Measurements from ENCODE around the gene KLK11. TPM values are rescaled to one million over a fixed set of nuclear protein-coding genes. Genes with fewer than 3 reads are reported as not detected.

Gene KLK11
- total RNA-seq, 4 donors from 2014 or later = 21.6 to 116 (median 34.0) TPM; not detected in 1

- ATAC-seq (ENCODE audit: low FRiP score) = peak; percentile 10
- TF ChIP-seq CTCF (IDR thresholded peaks at IDR 0.05) = no peak
- no peak for DNase-seq (ENCODE audit: low spot score)
Measured at GRCh38 chr19:50982186-50982585, 44.2 kb downstream of the KLK11 start.

GRCh38 chr19:50981587-50982146 lies 44.7 kb downstream of the KLK11 start:
- no peak for TF ChIP-seq CTCF (IDR thresholded peaks at IDR 0.05)
- DNase-seq (ENCODE audit: low spot score) (no peak), ATAC-seq (ENCODE audit: low FRiP score) (peak; percentile 34)

GRCh38 chr19:50980208-50980607 lies 46.2 kb downstream of the KLK11 start:
- no peak for ATAC-seq (ENCODE audit: low FRiP score)
- no peak for DNase-seq (ENCODE audit: low spot score)
- TF ChIP-seq CTCF (IDR thresholded peaks at IDR 0.05) = no peak

DNA sequence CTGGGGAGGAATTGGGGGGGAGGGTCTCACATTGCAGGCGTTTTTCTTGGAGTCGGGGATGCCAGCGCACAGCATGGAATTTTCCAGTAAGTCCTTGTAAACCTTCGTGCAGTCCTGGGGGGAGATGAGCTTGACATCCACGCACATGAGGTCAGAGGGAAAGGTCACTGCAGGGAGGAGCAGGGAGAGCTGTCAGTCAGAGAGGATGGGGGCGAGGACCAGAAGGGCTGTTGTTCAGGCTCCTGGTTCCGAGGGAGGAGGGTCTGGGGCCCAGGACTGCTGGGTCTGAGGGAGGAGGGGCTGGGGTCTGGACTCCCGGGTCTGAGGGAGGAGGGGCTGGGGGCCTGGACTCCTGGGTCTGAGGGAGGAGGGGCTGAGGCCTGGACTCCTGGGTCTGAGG lies 46.7 kb downstream of the KLK11 start:
- DNase-seq (ENCODE audit: low spot score) = no peak

DNA sequence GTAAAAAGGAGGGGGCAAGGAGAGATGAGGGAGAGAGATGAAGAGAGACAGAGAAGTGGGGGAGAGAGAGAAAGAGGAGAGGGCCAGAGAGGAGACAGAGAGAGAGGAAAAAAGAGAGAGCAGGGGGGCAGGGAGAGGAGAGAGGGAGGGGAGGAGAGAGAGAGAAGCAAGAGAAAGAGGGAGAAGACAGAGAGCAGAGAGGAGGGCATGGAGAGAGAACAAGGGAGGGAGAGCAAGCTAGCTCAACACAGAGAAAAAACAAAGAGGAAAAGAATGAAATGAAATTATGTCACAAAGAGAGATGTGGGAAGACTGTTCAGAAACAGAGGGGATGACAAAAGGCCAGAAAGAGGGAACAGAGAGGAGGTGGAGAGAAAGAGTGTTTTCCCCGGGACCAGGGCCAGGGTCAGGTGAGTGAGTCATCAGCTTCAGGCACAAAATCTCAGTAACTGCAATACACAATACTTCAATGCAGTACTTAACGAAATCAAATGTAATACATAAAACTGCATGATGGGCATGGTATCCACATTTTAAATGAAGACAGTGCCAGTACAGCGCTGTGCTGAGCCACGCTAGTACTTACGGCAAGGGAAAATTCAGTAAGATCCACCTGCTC lies 47.5 kb downstream of the KLK11 start:
- DNase-seq (ENCODE audit: low spot score) (no peak), ATAC-seq (ENCODE audit: low FRiP score) (no peak)
- TF ChIP-seq CTCF (IDR thresholded peaks at IDR 0.05) = no peak

More for the DNA sequence above, 46.7 kb downstream of the KLK11 start:
- no peak for TF ChIP-seq CTCF (IDR thresholded peaks at IDR 0.05)
- ATAC-seq (ENCODE audit: low FRiP score) = no peak

DNA sequence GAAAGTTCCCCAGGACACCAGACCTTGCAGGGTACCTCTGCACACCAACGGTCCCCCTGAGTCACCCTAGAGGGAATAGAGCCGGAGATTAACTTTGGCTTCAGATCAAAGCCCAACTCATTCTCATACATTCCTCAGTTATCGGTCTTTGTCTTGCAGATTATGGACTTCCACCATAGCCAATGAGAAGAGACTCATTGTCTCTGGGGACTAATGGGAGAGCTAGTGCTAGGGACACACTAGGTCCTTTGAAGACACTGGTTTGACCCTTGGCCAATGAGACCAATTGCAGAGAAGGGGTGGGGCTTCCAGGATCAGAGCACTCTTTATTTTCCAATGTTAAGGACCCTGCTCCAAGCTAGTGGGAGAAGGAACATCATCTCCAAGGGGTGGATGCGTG lies 48.8 kb downstream of the KLK11 start:
- no peak for ATAC-seq (ENCODE audit: low FRiP score)
- no peak for TF ChIP-seq CTCF (IDR thresholded peaks at IDR 0.05)
- no peak for DNase-seq (ENCODE audit: low spot score)

DNA sequence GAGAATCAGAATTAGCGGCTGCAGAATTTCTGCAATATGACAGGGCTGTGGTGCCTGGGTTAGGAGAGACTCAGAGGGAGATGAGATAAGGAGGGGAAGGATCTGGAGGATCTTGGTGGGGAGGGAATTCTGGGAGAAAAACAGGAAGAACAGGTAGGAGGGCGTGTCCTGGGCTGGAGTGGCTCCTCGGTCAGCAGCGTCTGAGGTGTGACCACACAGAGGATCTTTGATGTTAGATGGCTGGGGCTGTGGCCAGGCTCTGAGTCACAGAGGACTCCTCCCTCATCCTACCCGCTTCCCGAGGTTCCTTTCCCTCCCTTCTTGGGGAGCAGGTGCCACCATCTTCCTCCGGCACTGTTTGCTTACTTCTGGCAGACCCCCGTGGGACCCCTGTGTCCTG lies 50.6 kb downstream of the KLK11 start:
- no peak for TF ChIP-seq CTCF (IDR thresholded peaks at IDR 0.05)
- peak; percentile 86 for ATAC-seq (ENCODE audit: low FRiP score)
- no peak for DNase-seq (ENCODE audit: low spot score)

Data from omental fat pad (tissue), 4 donors.